LNCAP (cell line): Measurements from ENCODE around the gene GOLGA3.

Source experiments
- TF ChIP-seq, protein P1 (sequence below): fragments of 450-650 bp; IDR thresholded peaks from 2 replicates; pipeline ENCODE4 v1.5.1; 2017; ENCODE audit warnings: mild to moderate bottlenecking

The GOLGA3 gene

DNA sequence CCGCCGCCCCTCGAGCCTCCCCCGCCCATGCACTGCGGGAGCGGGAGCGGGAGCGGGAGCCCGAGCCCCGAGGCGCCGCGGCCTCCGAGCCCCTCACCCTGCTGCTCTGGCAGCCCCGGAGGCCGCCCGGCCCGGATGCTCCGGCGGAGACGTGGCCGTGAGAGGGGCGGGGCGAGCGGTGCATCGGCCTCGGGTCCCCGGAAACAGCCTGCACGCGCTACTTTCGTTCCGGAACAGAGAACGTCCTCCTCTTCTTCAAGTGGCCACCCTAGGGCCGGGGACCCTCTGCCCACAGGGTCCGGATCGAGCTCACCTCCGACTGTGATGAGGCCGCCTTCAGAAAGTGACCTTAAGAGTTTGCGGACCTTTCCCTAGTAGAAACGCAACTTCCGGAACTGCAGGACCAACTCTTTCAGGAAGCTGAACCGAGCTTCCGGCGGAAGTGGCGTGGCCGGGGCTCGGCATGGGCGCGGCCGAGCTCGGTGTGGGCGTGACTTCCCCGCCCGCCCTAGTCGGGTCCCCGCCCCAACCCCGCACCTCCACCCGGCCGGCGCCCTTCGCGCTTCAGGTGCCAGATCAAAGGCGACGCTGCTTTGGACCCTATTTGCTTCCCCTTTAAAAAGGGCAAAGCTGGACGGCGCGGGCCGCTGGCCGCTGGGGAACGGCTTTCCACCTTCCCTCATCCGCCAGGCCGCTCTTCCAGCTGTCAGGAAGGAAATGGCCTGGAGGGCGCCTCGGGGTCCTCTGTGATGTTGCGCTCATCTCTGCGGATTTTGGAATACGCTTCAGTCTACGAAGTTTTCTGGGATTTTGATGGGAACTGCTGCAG lies at the start of gene GOLGA3:
Gene GOLGA3 (minus strand): TSS at position 164 of the 829 bp plus-strand sequence. CDS start 6,741 bp downstream, outside the sequence.
- TF ChIP-seq, protein P1, sequence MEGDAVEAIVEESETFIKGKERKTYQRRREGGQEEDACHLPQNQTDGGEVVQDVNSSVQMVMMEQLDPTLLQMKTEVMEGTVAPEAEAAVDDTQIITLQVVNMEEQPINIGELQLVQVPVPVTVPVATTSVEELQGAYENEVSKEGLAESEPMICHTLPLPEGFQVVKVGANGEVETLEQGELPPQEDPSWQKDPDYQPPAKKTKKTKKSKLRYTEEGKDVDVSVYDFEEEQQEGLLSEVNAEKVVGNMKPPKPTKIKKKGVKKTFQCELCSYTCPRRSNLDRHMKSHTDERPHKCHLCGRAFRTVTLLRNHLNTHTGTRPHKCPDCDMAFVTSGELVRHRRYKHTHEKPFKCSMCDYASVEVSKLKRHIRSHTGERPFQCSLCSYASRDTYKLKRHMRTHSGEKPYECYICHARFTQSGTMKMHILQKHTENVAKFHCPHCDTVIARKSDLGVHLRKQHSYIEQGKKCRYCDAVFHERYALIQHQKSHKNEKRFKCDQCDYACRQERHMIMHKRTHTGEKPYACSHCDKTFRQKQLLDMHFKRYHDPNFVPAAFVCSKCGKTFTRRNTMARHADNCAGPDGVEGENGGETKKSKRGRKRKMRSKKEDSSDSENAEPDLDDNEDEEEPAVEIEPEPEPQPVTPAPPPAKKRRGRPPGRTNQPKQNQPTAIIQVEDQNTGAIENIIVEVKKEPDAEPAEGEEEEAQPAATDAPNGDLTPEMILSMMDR, result no peak

- TF ChIP-seq, protein P1, result no peak
Observed at GRCh38 chr12:132874175-132874574, 45.5 kb upstream of the GOLGA3 start.

GRCh38 chr12:132873724-132874123 lies 45.1 kb upstream of the GOLGA3 start:
- TF ChIP-seq, protein P1, result no peak

GRCh38 chr12:132872975-132873421 lies 44.3 kb upstream of the GOLGA3 start:
- TF ChIP-seq, protein P1, result no peak

- TF ChIP-seq, protein P1, result no peak
Observed at GRCh38 chr12:132872073-132872855, 43.6 kb upstream of the GOLGA3 start.

GRCh38 chr12:132869551-132869950 lies 40.9 kb upstream of the GOLGA3 start:
- TF ChIP-seq, protein P1, result no peak

DNA sequence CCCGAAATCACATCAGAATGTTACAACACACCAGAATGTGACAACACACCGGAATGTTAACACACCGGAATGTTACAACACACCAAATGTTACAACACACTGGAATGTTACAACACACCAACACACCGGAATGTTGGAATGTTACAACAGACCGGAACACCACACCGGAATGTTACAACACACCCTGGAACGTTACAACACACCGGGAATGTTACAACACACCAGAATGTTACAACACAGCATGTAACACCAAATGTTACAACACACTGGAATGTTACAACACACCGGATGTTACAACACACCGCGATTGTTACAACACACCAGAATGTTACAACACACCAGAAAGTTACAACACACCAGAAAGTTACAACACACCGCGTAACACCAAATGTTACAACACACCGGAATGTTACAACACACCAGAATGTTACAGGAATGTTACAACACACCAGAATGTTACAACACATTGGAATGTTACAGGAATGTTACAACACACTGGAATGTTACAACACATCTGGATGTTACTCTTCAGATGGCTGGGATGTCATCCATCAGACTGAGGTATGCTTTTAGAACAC lies 37.7 kb upstream of the GOLGA3 start:
- TF ChIP-seq, protein P1, result no peak
